Upper lobe of left lung (tissue), 6 donors: ENCODE results near the gene GTF2H2C. TPM values are rescaled to one million over a fixed set of nuclear protein-coding genes. Genes with fewer than 3 reads are reported as not detected.
A peak's percentile ranks its signal among the peaks of the same experiment; 100 is the strongest.

ENCODE experiments used
- ATAC-seq, 2 donors: fragments of 200-7000 bp; cut with Tn5 transposase; one replicate each; pipeline ENCODE4 v1.9.1; 2022; ENCODE audit warnings: mild to moderate bottlenecking in 2 of 2, moderate library complexity in 2 of 2; ENCODE audit not compliant: low FRiP score in 2 of 2
- DNase-seq, 2 donors: peaks; one replicate each; pipeline ENCODE4 v3.0.0-alpha.2; 2019 to 2020
- H3K27ac ChIP-seq, 4 donors: fragments of 200-600 bp; sonication (generic); one replicate each; pipeline ENCODE4 v1.5.1; 2016 to 2019
- H3K27me3 ChIP-seq, 4 donors: fragments of 200-600 bp; sonication (generic); one replicate each; pipeline ENCODE4 v1.5.1; 2017 to 2019
- H3K36me3 ChIP-seq, 4 donors: fragments of 200-600 bp; sonication (generic); one replicate each; pipeline ENCODE4 v1.5.1; 2016 to 2019
- H3K4me1 ChIP-seq, 4 donors: fragments of 200-600 bp; sonication (generic); one replicate each; pipeline ENCODE4 v1.5.1; 2018 to 2019
- H3K4me3 ChIP-seq, 4 donors: fragments of 200-600 bp; sonication (generic); one replicate each; pipeline ENCODE4 v1.5.1; 2017 to 2019; ENCODE audit warnings: mild to moderate bottlenecking in 2 of 4, moderate library complexity in 1 of 4
- H3K9me3 ChIP-seq, 4 donors: fragments of 200-600 bp; sonication (generic); one replicate each; pipeline ENCODE4 v1.5.1; 2018 to 2019
- CTCF ChIP-seq, 6 experiments: fragments of 450-650 bp in 4 of 6; fragments of 200-600 bp in 2 of 6; sonication (generic) in 2 of 6; IDR thresholded peaks; one replicate each; pipeline ENCODE4 v1.5.1; 2016 to 2019; ENCODE audit warnings: antibody characterized with exemption in 6 of 6
- EP300 ChIP-seq, 4 donors: sonication (generic); formaldehyde crosslinking; IDR thresholded peaks; one replicate each; pipeline ENCODE4 v1.5.1; 2017; ENCODE audit warnings: antibody characterized with exemption in 4 of 4, control low read depth in 2 of 4
- POLR2A ChIP-seq, 4 donors: fragments of 450-650 bp; IDR thresholded peaks; one replicate each; pipeline ENCODE4 v1.5.1; 2016 to 2017; ENCODE audit warnings: antibody characterized with exemption in 4 of 4, mild to moderate bottlenecking in 2 of 4
- POLR2AphosphoS5 ChIP-seq, 2 donors: sonication (generic); formaldehyde crosslinking; IDR thresholded peaks; one replicate each; pipeline ENCODE4 v1.5.1; 2017; ENCODE audit warnings: antibody characterized with exemption in 2 of 2
- WGBS, 2 donors: methylation state at CpG; one replicate each; pipeline ENCODE4 v1.1.5; 2017 to 2018; 5-methylcytosine and 5-hydroxymethylcytosine counted together
- total RNA-seq, 6 donors: library from RNA; depleted of rRNA in 4 of 6; stranded (reverse); fragments of >200 nt in 4 of 6; gene quantifications; one replicate each; pipeline versions ENCODE4 v1.1.0 to v1.2.1, GENCODE V29; 2016 to 2021
- donor health status: DM: no; HTN: no; CAD: no; lungs with moderate emphysema.
- donor health status: DM: no; HTN: yes; CAD: no; lungs with severe emphysema.

GTF2H2C gene
- total RNA-seq, 6 donors from 2014 or later, result 28.4 to 56.6 (median 33.4) TPM

GRCh38 chr5:69527128-69527770 is 32.7 kb upstream of the GTF2H2C start:
- peaks cover 13 to 46% (median 15%) of the 10 kb centered on the region in 4 donors for H3K4me1 ChIP-seq
- H3K4me3 ChIP-seq, result no peak overlapping the region
- TF ChIP-seq CTCF (IDR thresholded peaks at IDR 0.05) (no peak), POLR2A (IDR thresholded peaks at IDR 0.05) (no peak), EP300 (IDR thresholded peaks at IDR 0.05) (no peak), POLR2AphosphoS5 (IDR thresholded peaks at IDR 0.05) (no peak)
- DNase-seq (no peak), ATAC-seq (peak in 1 of 2 donors; percentile 28)
- no peaks in the 10 kb centered on the region for H3K9me3 ChIP-seq
- WGBS, 2 donors, result 84% methylated on average over 7 of the region's 7 CpGs
- no peaks in the 10 kb centered on the region for H3K27me3 ChIP-seq
- H3K36me3 ChIP-seq, result peaks cover 0 to 8% (median 0%) of the 10 kb centered on the region in 4 donors
- H3K27ac ChIP-seq, result peak overlapping the region in 2 of 4 donors; percentile 31 to 65

- DNase-seq (no peak), ATAC-seq (peak in 1 of 2 donors; percentile 56)
- Histone ChIP-seq H3K9me3 (no peaks in the 10 kb centered on the region), H3K4me1 (peaks cover 13 to 46% (median 15%) of the 10 kb centered on the region in 4 donors), H3K36me3 (peaks cover 0 to 8% (median 0%) of the 10 kb centered on the region in 4 donors), H3K27me3 (no peaks in the 10 kb centered on the region), H3K4me3 (no peak overlapping the region), H3K27ac (peak overlapping the region in 3 of 4 donors; percentile 15 to 65 (median 31))
- WGBS, 2 donors, result 62 to 68% methylated on average over 5 of the region's 5 CpGs
- TF ChIP-seq POLR2AphosphoS5 (IDR thresholded peaks at IDR 0.05) (no peak), POLR2A (IDR thresholded peaks at IDR 0.05) (no peak), CTCF (IDR thresholded peaks at IDR 0.05) (no peak), EP300 (IDR thresholded peaks at IDR 0.05) (peak in 1 of 4 donors; percentile 45)
These were observed 32.0 kb upstream of the GTF2H2C start for GRCh38 chr5:69528035-69528434.

- Histone ChIP-seq H3K27ac (peak overlapping the region in 2 of 4 donors; percentile 0 to 15), H3K4me1 (peaks cover 13 to 46% (median 15%) of the 10 kb centered on the region in 4 donors), H3K36me3 (peaks cover 0 to 8% (median 0%) of the 10 kb centered on the region in 4 donors), H3K9me3 (no peaks in the 10 kb centered on the region), H3K27me3 (no peaks in the 10 kb centered on the region), H3K4me3 (no peak overlapping the region)
- TF ChIP-seq CTCF (IDR thresholded peaks at IDR 0.05) (no peak), EP300 (IDR thresholded peaks at IDR 0.05) (no peak), POLR2A (IDR thresholded peaks at IDR 0.05) (no peak), POLR2AphosphoS5 (IDR thresholded peaks at IDR 0.05) (no peak)
- DNase-seq, result no peak
- 88 to 90% methylated on average over 4 of the region's 4 CpGs for WGBS, 2 donors
- no peak for ATAC-seq
These were observed 31.4 kb upstream of the GTF2H2C start for GRCh38 chr5:69528609-69529008.

- 43 to 55% methylated on average over 7 of the region's 7 CpGs for WGBS, 2 donors
- H3K4me1 ChIP-seq, result peaks cover 13 to 46% (median 15%) of the 10 kb centered on the region in 4 donors
- H3K9me3 ChIP-seq, result no peaks in the 10 kb centered on the region
- DNase-seq (no peak), ATAC-seq (no peak)
- no peaks in the 10 kb centered on the region for H3K27me3 ChIP-seq
- TF ChIP-seq POLR2A (IDR thresholded peaks at IDR 0.05) (no peak), EP300 (IDR thresholded peaks at IDR 0.05) (no peak), CTCF (IDR thresholded peaks at IDR 0.05) (no peak), POLR2AphosphoS5 (IDR thresholded peaks at IDR 0.05) (no peak)
- peaks cover 0 to 5% (median 0%) of the 10 kb centered on the region in 4 donors for H3K36me3 ChIP-seq
- peak overlapping the region in 3 of 4 donors; percentile 55 to 72 (median 69) for H3K27ac ChIP-seq
- no peak overlapping the region for H3K4me3 ChIP-seq
These were observed 29.2 kb upstream of the GTF2H2C start for GRCh38 chr5:69530561-69531405.
